GM12878 (cell line): ENCODE results near the gene MPHOSPH8.
"Not testable (repeated sequence)": the region's sequence is repeated elsewhere in the genome, so short reads cannot be mapped to it uniquely, and the experiment has no call there.

Source experiments
- CTCF ChIP-seq, 3 experiments: IDR thresholded peaks in 2 of 3; conservative IDR thresholded peaks in 1 of 3; 2 replicates each; pipeline ENCODE4 v1.5.1; 2011; ENCODE audit warnings: low read depth in 3 of 3, low read length in 3 of 3, mild to moderate bottlenecking in 3 of 3, control low read depth in 2 of 3, moderate library complexity in 2 of 3, inconsistent platforms in 1 of 3, mixed read lengths in 1 of 3; ENCODE audit not compliant: control insufficient read depth in 2 of 3, insufficient read depth in 1 of 3; ENCODE audit errors: extremely low read depth in 1 of 3
- EP300 ChIP-seq, 2 experiments: fragments of 150-350 bp in 1 of 2; IDR thresholded peaks; 2 replicates each; pipeline ENCODE4 v1.6.1; 2011 to 2012; ENCODE audit warnings: low read depth in 2 of 2, low read length in 2 of 2, borderline replicate concordance in 1 of 2, improper control_type of control experiment in 1 of 2, inconsistent platforms in 1 of 2; ENCODE audit not compliant: control insufficient read depth in 1 of 2
- EZH2 ChIP-seq: IDR thresholded peaks from 2 replicates; pipeline ENCODE4 v1.6.1; 2012; ENCODE audit warnings: low read depth, mild to moderate bottlenecking, control low read depth, inconsistent platforms, low read length, borderline replicate concordance; ENCODE audit not compliant: control insufficient read depth
- JUNB ChIP-seq: IDR thresholded peaks from 2 replicates; pipeline ENCODE4 v1.6.1; 2016; ENCODE audit warnings: antibody characterized with exemption, mild to moderate bottlenecking
- MTA2 ChIP-seq: fragments of 450-650 bp; IDR thresholded peaks from 2 replicates; pipeline ENCODE4 v1.6.1; 2016; ENCODE audit warnings: low read depth, mild to moderate bottlenecking, moderate library complexity
- NKRF ChIP-seq: fragments of 450-650 bp; conservative IDR thresholded peaks from 2 replicates; pipeline ENCODE4 v1.6.1; 2017; ENCODE audit warnings: mild to moderate bottlenecking, moderate library complexity
- PBX3 ChIP-seq: IDR thresholded peaks from 2 replicates; pipeline ENCODE4 v1.6.1; 2011; ENCODE audit warnings: mild to moderate bottlenecking, low read depth, low read length, moderate library complexity; ENCODE audit not compliant: insufficient replicate concordance
- POU2F2 ChIP-seq: IDR thresholded peaks from 3 replicates; pipeline ENCODE4 v1.6.1; 2011; ENCODE audit warnings: low read depth, mild to moderate bottlenecking, low read length, borderline replicate concordance
- PRDM15 ChIP-seq: fragments of 450-650 bp; formaldehyde crosslinking; IDR thresholded peaks from 2 replicates; pipeline ENCODE4 v1.4.0; 2020; ENCODE audit warnings: mild to moderate bottlenecking, moderate library complexity
- RELA ChIP-seq: fragments of 450-650 bp; IDR thresholded peaks from 2 replicates; pipeline ENCODE4 v1.8.0; 2014; ENCODE audit warnings: borderline replicate concordance; ENCODE audit not compliant: partially characterized antibody
- SP1 ChIP-seq: IDR thresholded peaks from one replicate; pipeline ENCODE4 v1.6.1; 2011; ENCODE audit warnings: low read depth, low read length
- USF1 ChIP-seq: IDR thresholded peaks from 2 replicates; pipeline ENCODE4 v1.6.1; 2011; ENCODE audit warnings: borderline replicate concordance, low read depth, mild to moderate bottlenecking, moderate library complexity, mixed read lengths, low read length; ENCODE audit not compliant: insufficient read depth; ENCODE audit errors: extremely low read length
- TF ChIP-seq, protein P1 (sequence below): IDR thresholded peaks from 2 replicates; pipeline ENCODE4 v1.6.1; 2012; ENCODE audit warnings: low read depth, low read length, improper control_type of control experiment

GRCh38 chr13:19700963-19701362 lies 67.5 kb downstream of the MPHOSPH8 start:
- TF ChIP-seq EZH2; RELA; POU2F2; NKRF; CTCF (IDR thresholded peaks at IDR 0.05 in 2 of 3, conservative IDR thresholded peaks at IDR 0.05 in 1 of 3; ENCODE audit: control insufficient read depth in 2 of 3, extremely low read depth in 1 of 3, insufficient read depth in 1 of 3, low read depth in 3 of 3, low read length in 3 of 3); PBX3; JUNB; PRDM15 (CRISPR knock-in tag); MTA2; USF1; SP1; EP300 (IDR thresholded peaks at IDR 0.05; ENCODE audit: borderline replicate concordance in 1 of 2, control insufficient read depth in 1 of 2, low read depth in 2 of 2, low read length in 2 of 2): not testable (repeated sequence)
- TF ChIP-seq, protein P1, sequence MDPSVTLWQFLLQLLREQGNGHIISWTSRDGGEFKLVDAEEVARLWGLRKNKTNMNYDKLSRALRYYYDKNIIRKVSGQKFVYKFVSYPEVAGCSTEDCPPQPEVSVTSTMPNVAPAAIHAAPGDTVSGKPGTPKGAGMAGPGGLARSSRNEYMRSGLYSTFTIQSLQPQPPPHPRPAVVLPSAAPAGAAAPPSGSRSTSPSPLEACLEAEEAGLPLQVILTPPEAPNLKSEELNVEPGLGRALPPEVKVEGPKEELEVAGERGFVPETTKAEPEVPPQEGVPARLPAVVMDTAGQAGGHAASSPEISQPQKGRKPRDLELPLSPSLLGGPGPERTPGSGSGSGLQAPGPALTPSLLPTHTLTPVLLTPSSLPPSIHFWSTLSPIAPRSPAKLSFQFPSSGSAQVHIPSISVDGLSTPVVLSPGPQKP, result not testable (repeated sequence)
